ENCODE data around the gene SYT1. TPM values are rescaled to one million over a fixed set of nuclear protein-coding genes. Genes with fewer than 3 reads are reported as not detected.

The SYT1 gene
- total RNA-seq, 1 donor = not detected

GRCh38 chr12:79063258-79063657 is 198.7 kb downstream of the SYT1 start:
- Histone ChIP-seq H3K36me3 (ENCODE audit: insufficient read depth, low read length) (no peaks in the 10 kb centered on the region), H3K4me1 (ENCODE audit: insufficient read depth, low read length) (no peaks in the 10 kb centered on the region), H3K79me2 (ENCODE audit: insufficient read depth, low read length) (no peaks in the 10 kb centered on the region), H2AFZ (ENCODE audit: low read length) (no peak overlapping the region), H3K27me3 (ENCODE audit: insufficient read depth, low read length) (no peaks in the 10 kb centered on the region), H3K27ac (ENCODE audit: low read depth, low read length) (no peak overlapping the region), H3K9me3 (ENCODE audit: low read depth, low read length) (no peaks in the 10 kb centered on the region), H3K4me2 (ENCODE audit: insufficient read depth, low read length) (no peak overlapping the region), H4K20me1 (ENCODE audit: insufficient read depth, low read length) (no peaks in the 10 kb centered on the region), H3K4me3 (ENCODE audit: insufficient read depth, low read length) (no peak overlapping the region)
- no peak for TF ChIP-seq CTCF (IDR thresholded peaks at IDR 0.05; ENCODE audit: extremely low read depth, low read depth, low read length)
- no peak for DNase-seq (ENCODE audit: insufficient read length, low spot score, missing footprints)

- no peak for TF ChIP-seq CTCF (IDR thresholded peaks at IDR 0.05; ENCODE audit: extremely low read depth, low read depth, low read length)
- no peaks in the 10 kb centered on the region for H3K4me1 ChIP-seq (ENCODE audit: insufficient read depth, low read length)
- no peaks in the 10 kb centered on the region for H3K9me3 ChIP-seq (ENCODE audit: low read depth, low read length)
- H3K27me3 ChIP-seq (ENCODE audit: insufficient read depth, low read length) = no peaks in the 10 kb centered on the region
- H2AFZ ChIP-seq (ENCODE audit: low read length) = no peak overlapping the region
- H3K36me3 ChIP-seq (ENCODE audit: insufficient read depth, low read length) = no peaks in the 10 kb centered on the region
- H4K20me1 ChIP-seq (ENCODE audit: insufficient read depth, low read length) = no peaks in the 10 kb centered on the region
- DNase-seq (ENCODE audit: insufficient read length, low spot score, missing footprints) = no peak
- H3K79me2 ChIP-seq (ENCODE audit: insufficient read depth, low read length) = no peaks in the 10 kb centered on the region
- H3K4me3 ChIP-seq (ENCODE audit: insufficient read depth, low read length) = no peak overlapping the region
- no peak overlapping the region for H3K4me2 ChIP-seq (ENCODE audit: insufficient read depth, low read length)
- no peak overlapping the region for H3K27ac ChIP-seq (ENCODE audit: low read depth, low read length)
Observed at GRCh38 chr12:79067977-79068376, 203.4 kb downstream of the SYT1 start.

GRCh38 chr12:79069009-79069408 is 204.4 kb downstream of the SYT1 start:
- Histone ChIP-seq H3K79me2 (ENCODE audit: insufficient read depth, low read length) (no peaks in the 10 kb centered on the region), H3K27me3 (ENCODE audit: insufficient read depth, low read length) (no peaks in the 10 kb centered on the region), H3K36me3 (ENCODE audit: insufficient read depth, low read length) (no peaks in the 10 kb centered on the region), H3K9me3 (ENCODE audit: low read depth, low read length) (no peaks in the 10 kb centered on the region), H3K4me1 (ENCODE audit: insufficient read depth, low read length) (no peaks in the 10 kb centered on the region), H4K20me1 (ENCODE audit: insufficient read depth, low read length) (no peaks in the 10 kb centered on the region), H3K27ac (ENCODE audit: low read depth, low read length) (no peak overlapping the region), H2AFZ (ENCODE audit: low read length) (no peak overlapping the region), H3K4me2 (ENCODE audit: insufficient read depth, low read length) (no peak overlapping the region), H3K4me3 (ENCODE audit: insufficient read depth, low read length) (no peak overlapping the region)
- no peak for TF ChIP-seq CTCF (IDR thresholded peaks at IDR 0.05; ENCODE audit: extremely low read depth, low read depth, low read length)
- DNase-seq (ENCODE audit: insufficient read length, low spot score, missing footprints) = no peak

GRCh38 chr12:79071498-79071897 is 206.9 kb downstream of the SYT1 start:
- no peak for TF ChIP-seq CTCF (IDR thresholded peaks at IDR 0.05; ENCODE audit: extremely low read depth, low read depth, low read length)
- Histone ChIP-seq H3K36me3 (ENCODE audit: insufficient read depth, low read length) (no peaks in the 10 kb centered on the region), H2AFZ (ENCODE audit: low read length) (no peak overlapping the region), H3K4me3 (ENCODE audit: insufficient read depth, low read length) (no peak overlapping the region), H3K79me2 (ENCODE audit: insufficient read depth, low read length) (no peaks in the 10 kb centered on the region), H3K4me2 (ENCODE audit: insufficient read depth, low read length) (no peak overlapping the region), H3K27ac (ENCODE audit: low read depth, low read length) (no peak overlapping the region), H3K4me1 (ENCODE audit: insufficient read depth, low read length) (no peaks in the 10 kb centered on the region), H3K9me3 (ENCODE audit: low read depth, low read length) (no peaks in the 10 kb centered on the region), H3K27me3 (ENCODE audit: insufficient read depth, low read length) (no peaks in the 10 kb centered on the region), H4K20me1 (ENCODE audit: insufficient read depth, low read length) (no peaks in the 10 kb centered on the region)
- DNase-seq (ENCODE audit: insufficient read length, low spot score, missing footprints) = no peak

All from osteoblast (primary cell).